ENCODE data around the gene CLEC16A. TPM values are rescaled to one million over a fixed set of nuclear protein-coding genes. Genes with fewer than 3 reads are reported as not detected.
A peak's percentile ranks its signal among the peaks of the same experiment; 100 is the strongest.

CLEC16A gene
- total and polyA plus RNA-seq, 9 of the 15 experiments (the other 6 are each of a cell fraction or from before 2014, with no cell fraction given): 1.00 to 22.3 (median 10.0) TPM

- TF ChIP-seq, protein P1, sequence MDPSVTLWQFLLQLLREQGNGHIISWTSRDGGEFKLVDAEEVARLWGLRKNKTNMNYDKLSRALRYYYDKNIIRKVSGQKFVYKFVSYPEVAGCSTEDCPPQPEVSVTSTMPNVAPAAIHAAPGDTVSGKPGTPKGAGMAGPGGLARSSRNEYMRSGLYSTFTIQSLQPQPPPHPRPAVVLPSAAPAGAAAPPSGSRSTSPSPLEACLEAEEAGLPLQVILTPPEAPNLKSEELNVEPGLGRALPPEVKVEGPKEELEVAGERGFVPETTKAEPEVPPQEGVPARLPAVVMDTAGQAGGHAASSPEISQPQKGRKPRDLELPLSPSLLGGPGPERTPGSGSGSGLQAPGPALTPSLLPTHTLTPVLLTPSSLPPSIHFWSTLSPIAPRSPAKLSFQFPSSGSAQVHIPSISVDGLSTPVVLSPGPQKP (CRISPR knock-in tag; IDR thresholded peaks at IDR 0.05): no peak
- TF ChIP-seq ZNF175 (CRISPR knock-in tag; IDR thresholded peaks at IDR 0.05; ENCODE audit: low read depth) (no peak), ZNF174 (CRISPR knock-in tag; IDR thresholded peaks at IDR 0.05) (no peak), ATF4 (CRISPR knock-in tag; IDR thresholded peaks at IDR 0.05) (no peak), BCL6 (CRISPR knock-in tag; IDR thresholded peaks at IDR 0.05) (no peak), NFIC (IDR thresholded peaks at IDR 0.05) (peak; percentile 98), BCOR (IDR thresholded peaks at IDR 0.05) (peak; percentile 91), RCOR1 (IDR thresholded peaks at IDR 0.05; ENCODE audit: borderline replicate concordance in 1 of 2, low read depth in 2 of 2, low read length in 2 of 2) (peak in 1 of 2 experiments; percentile 40; a peak in 1 of 4 replicates), MEF2D (tag; conservative IDR thresholded peaks at IDR 0.05; ENCODE audit: low read depth) (no peak), KDM1A (IDR thresholded peaks at IDR 0.05) (peak; percentile 59 to 79; a peak in 3 of 4 replicates), ZNF76 (CRISPR knock-in tag; IDR thresholded peaks at IDR 0.05; ENCODE audit: borderline replicate concordance) (no peak), GATAD2B (IDR thresholded peaks at IDR 0.05; ENCODE audit: borderline replicate concordance) (no peak), HDAC3 (IDR thresholded peaks at IDR 0.05; ENCODE audit: borderline replicate concordance, partially characterized antibody) (no peak), SMARCB1 (IDR thresholded peaks at IDR 0.05; ENCODE audit: insufficient read length, low read depth) (no peak), HMBOX1 (IDR thresholded peaks at IDR 0.05) (no peak), WHSC1 (IDR thresholded peaks at IDR 0.05; ENCODE audit: low read length) (no peak), HOXB6 (CRISPR knock-in tag; IDR thresholded peaks at IDR 0.05; ENCODE audit: borderline replicate concordance) (no peak), ZNF24 (IDR thresholded peaks at IDR 0.05) (peak; percentile 68; the same call in 1 of the 2 replicates), EWSR1 (IDR thresholded peaks at IDR 0.05; ENCODE audit: borderline replicate concordance, low read depth, partially characterized antibody) (no peak), MAX (CRISPR knock-in tag; IDR thresholded peaks at IDR 0.05) (no peak), COPS2 (conservative IDR thresholded peaks at IDR 0.05) (no peak), TOE1 (IDR thresholded peaks at IDR 0.05; ENCODE audit: borderline replicate concordance) (no peak), TOE1 (CRISPR knock-in tag; IDR thresholded peaks at IDR 0.05; ENCODE audit: borderline replicate concordance, low read depth) (no peak), ZNF274 (IDR thresholded peaks at IDR 0.05; ENCODE audit: borderline replicate concordance, low read depth, low read length) (no peak), CREM (IDR thresholded peaks at IDR 0.05; ENCODE audit: low read depth) (no peak)
- TF ChIP-seq, protein P2, sequence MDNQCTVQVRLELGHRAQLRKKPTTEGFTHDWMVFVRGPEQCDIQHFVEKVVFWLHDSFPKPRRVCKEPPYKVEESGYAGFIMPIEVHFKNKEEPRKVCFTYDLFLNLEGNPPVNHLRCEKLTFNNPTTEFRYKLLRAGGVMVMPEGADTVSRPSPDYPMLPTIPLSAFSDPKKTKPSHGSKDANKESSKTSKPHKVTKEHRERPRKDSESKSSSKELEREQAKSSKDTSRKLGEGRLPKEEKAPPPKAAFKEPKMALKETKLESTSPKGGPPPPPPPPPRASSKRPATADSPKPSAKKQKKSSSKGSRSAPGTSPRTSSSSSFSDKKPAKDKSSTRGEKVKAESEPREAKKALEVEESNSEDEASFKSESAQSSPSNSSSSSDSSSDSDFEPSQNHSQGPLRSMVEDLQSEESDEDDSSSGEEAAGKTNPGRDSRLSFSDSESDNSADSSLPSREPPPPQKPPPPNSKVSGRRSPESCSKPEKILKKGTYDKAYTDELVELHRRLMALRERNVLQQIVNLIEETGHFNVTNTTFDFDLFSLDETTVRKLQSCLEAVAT (IDR thresholded peaks at IDR 0.05): no peak
Measured at GRCh38 chr16:10921536-10922327, 22.6 kb upstream of the CLEC16A start (continued).

All from K562 (cell line).